RPMI8226 (cell line): Measurements from ENCODE around the gene GINS2.

Experiments
- DNase-seq: peaks from one replicate; pipeline ENCODE4 v3.0.0-alpha.2; 2015

GINS2 gene

GRCh38 chr16:85652431-85653221 lies 36.1 kb downstream of the GINS2 start:
- DNase-seq = peak; percentile 35

GRCh38 chr16:85651629-85652430 lies 36.9 kb downstream of the GINS2 start:
- no peak for DNase-seq

GRCh38 chr16:85650844-85651628 lies 37.7 kb downstream of the GINS2 start:
- no peak for DNase-seq

- DNase-seq = no peak
Measured at GRCh38 chr16:85650135-85650843, 38.5 kb downstream of the GINS2 start.

- DNase-seq = no peak
Measured at GRCh38 chr16:85649411-85650134, 39.2 kb downstream of the GINS2 start.

GRCh38 chr16:85648805-85649204 lies 39.9 kb downstream of the GINS2 start:
- no peak for DNase-seq

GRCh38 chr16:85648070-85648714 lies 40.6 kb downstream of the GINS2 start:
- no peak for DNase-seq

GRCh38 chr16:85646976-85647375 lies 41.8 kb downstream of the GINS2 start:
- no peak for DNase-seq

GRCh38 chr16:85646358-85646907 lies 42.3 kb downstream of the GINS2 start:
- DNase-seq = no peak

GRCh38 chr16:85645021-85645589 lies 43.6 kb downstream of the GINS2 start:
- DNase-seq = no peak

GRCh38 chr16:85644093-85644712 lies 44.6 kb downstream of the GINS2 start:
- no peak for DNase-seq

GRCh38 chr16:85643631-85644030 lies 45.1 kb downstream of the GINS2 start:
- DNase-seq = no peak

- no peak for DNase-seq
Measured at GRCh38 chr16:85642762-85643358, 45.9 kb downstream of the GINS2 start.

- DNase-seq = no peak
Measured at GRCh38 chr16:85641776-85642176, 47.0 kb downstream of the GINS2 start.

GRCh38 chr16:85641305-85641704 lies 47.4 kb downstream of the GINS2 start:
- no peak for DNase-seq

- DNase-seq = no peak
Measured at GRCh38 chr16:85640585-85640984, 48.2 kb downstream of the GINS2 start.

GRCh38 chr16:85640254-85640558 lies 48.5 kb downstream of the GINS2 start:
- DNase-seq = no peak

GRCh38 chr16:85639529-85640253 lies 49.1 kb downstream of the GINS2 start:
- no peak for DNase-seq

GRCh38 chr16:85638695-85639409 lies 49.9 kb downstream of the GINS2 start:
- no peak for DNase-seq
